Neural cell (in vitro differentiated cells): ENCODE measurements around the gene SLC27A5. TPM values are rescaled to one million over a fixed set of nuclear protein-coding genes. Genes with fewer than 3 reads are reported as not detected.

ENCODE experiments used
- H2AFZ ChIP-seq: fragments of 200-600, 300-800 bp; sonication (generic), shearing (Covaris generic); 2 replicates; pipeline ENCODE4 v1.6.0; 2014; ENCODE audit warnings: low read depth, mild to moderate bottlenecking, antibody characterized with exemption, low read length, moderate library complexity
- H3F3A ChIP-seq: fragments of 200-600 bp; shearing (Covaris generic); 2 replicates; pipeline ENCODE4 v1.6.1; 2016; ENCODE audit warnings: mild to moderate bottlenecking, moderate library complexity, mixed read lengths, antibody characterized with exemption, low read length; ENCODE audit not compliant: insufficient read depth, poor library complexity, severe bottlenecking
- H3K27ac ChIP-seq: fragments of 200-600, 300-800 bp; sonication (generic), shearing (Covaris generic); 2 replicates; pipeline ENCODE4 v1.5.1; 2014; ENCODE audit warnings: mild to moderate bottlenecking, low read length, moderate library complexity
- H3K27me3 ChIP-seq: fragments of 300-800, 200-600 bp; sonication (generic), shearing (Covaris generic); 2 replicates; pipeline ENCODE4 v1.6.0; 2014; ENCODE audit warnings: mild to moderate bottlenecking, low read depth, low read length, moderate library complexity; ENCODE audit not compliant: insufficient read depth
- H3K36me3 ChIP-seq: fragments of 300-800, 200-600 bp; sonication (generic), shearing (Covaris generic); 2 replicates; pipeline ENCODE4 v1.5.1; 2014; ENCODE audit warnings: mild to moderate bottlenecking, antibody characterized with exemption, low read length, moderate library complexity; ENCODE audit not compliant: insufficient read depth
- H3K4me2 ChIP-seq: fragments of 300-800, 200-600 bp; sonication (generic), shearing (Covaris generic); 2 replicates; pipeline ENCODE4 v1.6.0; 2014; ENCODE audit warnings: mild to moderate bottlenecking, low read length
- H3K4me3 ChIP-seq: fragments of 300-800, 200-600 bp; sonication (generic), shearing (Covaris generic); 2 replicates; pipeline ENCODE4 v1.5.1; 2014; ENCODE audit warnings: mild to moderate bottlenecking, low read length, moderate library complexity
- H3K79me2 ChIP-seq: fragments of 200-600 bp; shearing (Covaris generic); replicated peaks from 2 replicates; pipeline ENCODE4 v1.6.0; 2014; ENCODE audit warnings: mild to moderate bottlenecking, low read length, moderate library complexity; ENCODE audit not compliant: insufficient read depth
- H3K9ac ChIP-seq: fragments of 300-800, 200-600 bp; sonication (generic), shearing (Covaris generic); 2 replicates; pipeline ENCODE4 v1.6.1; 2016; ENCODE audit warnings: mild to moderate bottlenecking, low read length, mixed read lengths
- H3K9me2 ChIP-seq: fragments of 200-600 bp; shearing (Covaris generic); 2 replicates; pipeline ENCODE4 v1.6.1; 2016; ENCODE audit warnings: mild to moderate bottlenecking, low read length, mixed read lengths; ENCODE audit not compliant: insufficient read depth
- H3K9me3 ChIP-seq: fragments of 200-600, 300-800 bp; sonication (generic), shearing (Covaris generic); 2 replicates; pipeline ENCODE4 v1.6.1; 2016; ENCODE audit warnings: mild to moderate bottlenecking, mixed run types, low read length, moderate library complexity, mixed read lengths
- H4K20me1 ChIP-seq: fragments of 200-600 bp; shearing (Covaris generic); 2 replicates; pipeline ENCODE4 v1.6.1; 2016; ENCODE audit warnings: mild to moderate bottlenecking, mixed run types; ENCODE audit not compliant: insufficient read depth
- EP300 ChIP-seq: fragments of 450-650 bp; conservative IDR thresholded peaks from 2 replicates; pipeline ENCODE4 v1.6.1; 2014; ENCODE audit warnings: antibody characterized with exemption, mild to moderate bottlenecking, moderate library complexity; ENCODE audit not compliant: poor library complexity, severe bottlenecking
- EZH2 ChIP-seq: fragments of 200-600, 300-800 bp; shearing (Covaris generic), sonication (generic); IDR thresholded peaks from 2 replicates; pipeline ENCODE4 v1.6.1; 2014; ENCODE audit warnings: antibody characterized with exemption, low read length, borderline replicate concordance, mild to moderate bottlenecking; ENCODE audit not compliant: insufficient read depth, poor library complexity, severe bottlenecking
- MXI1 ChIP-seq: fragments of 450-650 bp; conservative IDR thresholded peaks from 2 replicates; pipeline ENCODE4 v1.6.1; 2014; ENCODE audit warnings: antibody characterized with exemption, mild to moderate bottlenecking; ENCODE audit not compliant: poor library complexity, severe bottlenecking
- POLR2AphosphoS5 ChIP-seq: IDR thresholded peaks from 2 replicates; pipeline ENCODE4 v1.6.1; 2012
- RAD21 ChIP-seq: fragments of 450-650 bp; conservative IDR thresholded peaks from 2 replicates; pipeline ENCODE4 v1.6.1; 2014; ENCODE audit warnings: antibody characterized with exemption, mild to moderate bottlenecking, moderate library complexity
- SMC3 ChIP-seq: fragments of 450-650 bp; conservative IDR thresholded peaks from 2 replicates; pipeline ENCODE4 v1.6.1; 2014; ENCODE audit warnings: antibody characterized with exemption, mild to moderate bottlenecking, moderate library complexity; ENCODE audit not compliant: poor library complexity
- TAF1 ChIP-seq: IDR thresholded peaks from 2 replicates; pipeline ENCODE4 v1.6.1; 2012; ENCODE audit warnings: low read depth
- polyA plus RNA-seq: library from polyadenylated mRNA; depleted of rRNA; stranded (reverse); fragments of >200 nt; gene quantifications from 2 replicates; pipeline ENCODE4 v1.2.3, GENCODE V29; 2014
- TF ChIP-seq, protein P1 (sequence below): IDR thresholded peaks from 2 replicates; pipeline ENCODE4 v1.6.1; 2012; ENCODE audit warnings: borderline replicate concordance
- TF ChIP-seq, protein P2 (sequence below): fragments of 450-650 bp; IDR thresholded peaks from 2 replicates; pipeline ENCODE4 v1.5.1; 2014; ENCODE audit warnings: antibody characterized with exemption, mild to moderate bottlenecking, moderate library complexity; ENCODE audit not compliant: poor library complexity, severe bottlenecking

SLC27A5 gene
- polyA plus RNA-seq, 1 donor from 2014 or later = 14.9 TPM

DNA sequence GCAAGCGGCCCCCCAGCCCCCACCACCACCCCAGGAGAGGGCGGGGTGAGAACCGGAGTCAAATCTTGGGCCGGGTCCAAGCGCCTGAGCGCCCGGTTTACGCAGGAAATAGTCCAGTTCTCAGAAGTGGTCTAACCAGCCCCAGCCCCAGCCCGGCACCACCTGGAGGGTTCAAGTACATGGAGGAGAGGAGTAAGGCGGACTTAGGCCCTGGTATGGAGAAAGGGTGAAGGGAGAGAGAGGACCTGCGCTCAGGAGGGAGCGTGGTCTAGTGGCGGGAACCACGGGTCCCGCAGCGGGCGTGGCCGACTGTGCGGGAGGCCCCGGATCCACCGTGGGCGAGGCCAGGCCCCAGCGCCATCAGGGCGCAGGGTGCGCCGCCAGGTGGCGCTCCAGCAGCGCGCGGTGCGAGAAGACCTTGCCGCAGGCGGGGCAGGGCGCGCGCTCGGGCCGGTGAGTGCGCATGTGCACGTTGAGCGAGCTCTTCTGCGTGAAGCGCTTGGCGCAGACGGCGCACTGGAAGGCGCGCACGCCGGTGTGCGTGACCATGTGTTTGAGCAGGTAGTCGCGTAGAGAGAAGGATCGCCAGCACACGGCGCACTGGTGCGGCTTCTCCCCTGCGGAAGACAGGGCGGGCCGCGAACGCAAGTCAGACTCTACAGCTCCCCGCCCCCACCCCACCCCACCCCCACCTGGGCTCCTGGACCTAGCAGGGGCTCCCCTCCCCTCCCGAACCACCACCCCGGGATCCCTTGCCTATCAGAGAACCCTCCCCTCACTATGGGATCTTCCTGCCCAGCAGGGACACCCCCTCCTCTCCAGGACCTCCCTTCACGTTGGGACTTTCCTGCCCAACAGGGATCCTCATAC, 2.1 kb upstream of the SLC27A5 start:
- Histone ChIP-seq H2AFZ (no peak overlapping the region), H3K4me2 (no peak overlapping the region), H3K9ac (peak overlapping the region; percentile 23), H3F3A (peaks cover under 1% of the 10 kb centered on the region), H3K79me2 (peaks cover 13% of the 10 kb centered on the region), H3K4me3 (peak overlapping the region; percentile 40), H4K20me1 (no peaks in the 10 kb centered on the region), H3K9me3 (no peaks in the 10 kb centered on the region), H3K9me2 (no peaks in the 10 kb centered on the region), H3K36me3 (no peaks in the 10 kb centered on the region), H3K27me3 (no peaks in the 10 kb centered on the region), H3K27ac (peak overlapping the region; percentile 15)
- no peak for TF ChIP-seq TAF1
- TF ChIP-seq MXI1 = peak; percentile 68
- TF ChIP-seq, protein P1, sequence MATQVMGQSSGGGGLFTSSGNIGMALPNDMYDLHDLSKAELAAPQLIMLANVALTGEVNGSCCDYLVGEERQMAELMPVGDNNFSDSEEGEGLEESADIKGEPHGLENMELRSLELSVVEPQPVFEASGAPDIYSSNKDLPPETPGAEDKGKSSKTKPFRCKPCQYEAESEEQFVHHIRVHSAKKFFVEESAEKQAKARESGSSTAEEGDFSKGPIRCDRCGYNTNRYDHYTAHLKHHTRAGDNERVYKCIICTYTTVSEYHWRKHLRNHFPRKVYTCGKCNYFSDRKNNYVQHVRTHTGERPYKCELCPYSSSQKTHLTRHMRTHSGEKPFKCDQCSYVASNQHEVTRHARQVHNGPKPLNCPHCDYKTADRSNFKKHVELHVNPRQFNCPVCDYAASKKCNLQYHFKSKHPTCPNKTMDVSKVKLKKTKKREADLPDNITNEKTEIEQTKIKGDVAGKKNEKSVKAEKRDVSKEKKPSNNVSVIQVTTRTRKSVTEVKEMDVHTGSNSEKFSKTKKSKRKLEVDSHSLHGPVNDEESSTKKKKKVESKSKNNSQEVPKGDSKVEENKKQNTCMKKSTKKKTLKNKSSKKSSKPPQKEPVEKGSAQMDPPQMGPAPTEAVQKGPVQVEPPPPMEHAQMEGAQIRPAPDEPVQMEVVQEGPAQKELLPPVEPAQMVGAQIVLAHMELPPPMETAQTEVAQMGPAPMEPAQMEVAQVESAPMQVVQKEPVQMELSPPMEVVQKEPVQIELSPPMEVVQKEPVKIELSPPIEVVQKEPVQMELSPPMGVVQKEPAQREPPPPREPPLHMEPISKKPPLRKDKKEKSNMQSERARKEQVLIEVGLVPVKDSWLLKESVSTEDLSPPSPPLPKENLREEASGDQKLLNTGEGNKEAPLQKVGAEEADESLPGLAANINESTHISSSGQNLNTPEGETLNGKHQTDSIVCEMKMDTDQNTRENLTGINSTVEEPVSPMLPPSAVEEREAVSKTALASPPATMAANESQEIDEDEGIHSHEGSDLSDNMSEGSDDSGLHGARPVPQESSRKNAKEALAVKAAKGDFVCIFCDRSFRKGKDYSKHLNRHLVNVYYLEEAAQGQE = no peak
- TF ChIP-seq SMC3 = peak; percentile 79
- TF ChIP-seq, protein P2, sequence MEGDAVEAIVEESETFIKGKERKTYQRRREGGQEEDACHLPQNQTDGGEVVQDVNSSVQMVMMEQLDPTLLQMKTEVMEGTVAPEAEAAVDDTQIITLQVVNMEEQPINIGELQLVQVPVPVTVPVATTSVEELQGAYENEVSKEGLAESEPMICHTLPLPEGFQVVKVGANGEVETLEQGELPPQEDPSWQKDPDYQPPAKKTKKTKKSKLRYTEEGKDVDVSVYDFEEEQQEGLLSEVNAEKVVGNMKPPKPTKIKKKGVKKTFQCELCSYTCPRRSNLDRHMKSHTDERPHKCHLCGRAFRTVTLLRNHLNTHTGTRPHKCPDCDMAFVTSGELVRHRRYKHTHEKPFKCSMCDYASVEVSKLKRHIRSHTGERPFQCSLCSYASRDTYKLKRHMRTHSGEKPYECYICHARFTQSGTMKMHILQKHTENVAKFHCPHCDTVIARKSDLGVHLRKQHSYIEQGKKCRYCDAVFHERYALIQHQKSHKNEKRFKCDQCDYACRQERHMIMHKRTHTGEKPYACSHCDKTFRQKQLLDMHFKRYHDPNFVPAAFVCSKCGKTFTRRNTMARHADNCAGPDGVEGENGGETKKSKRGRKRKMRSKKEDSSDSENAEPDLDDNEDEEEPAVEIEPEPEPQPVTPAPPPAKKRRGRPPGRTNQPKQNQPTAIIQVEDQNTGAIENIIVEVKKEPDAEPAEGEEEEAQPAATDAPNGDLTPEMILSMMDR = peak; percentile 92
- TF ChIP-seq EZH2 = no peak
- TF ChIP-seq POLR2AphosphoS5 = peak; percentile 64
- TF ChIP-seq EP300 = no peak
- peak; percentile 78 for TF ChIP-seq RAD21

DNA sequence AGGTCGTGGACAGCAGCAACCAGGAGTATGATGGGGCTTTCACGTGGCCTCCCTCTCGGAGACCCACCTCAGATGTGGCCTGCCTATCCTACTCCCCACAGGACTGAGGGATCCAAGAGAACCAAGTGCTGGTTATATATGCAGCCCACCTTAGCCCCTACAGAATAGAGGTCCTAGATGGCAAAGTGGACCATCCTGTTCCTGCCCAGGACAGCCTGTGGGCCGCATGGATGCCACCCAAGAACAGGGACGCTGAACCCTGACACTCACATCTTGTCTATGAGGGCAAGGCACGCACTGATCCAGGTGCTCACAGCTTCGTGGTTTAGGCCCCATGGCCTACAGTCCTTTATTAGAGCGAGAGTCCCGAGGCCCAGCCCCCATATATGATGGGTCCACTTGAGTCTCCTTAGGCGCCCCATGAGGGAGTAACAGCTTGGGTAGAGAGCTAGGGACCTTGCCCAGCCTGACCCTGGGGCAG, 1.5 kb upstream of the SLC27A5 start:
- Histone ChIP-seq H3K9me3 (no peaks in the 10 kb centered on the region), H3F3A (no peaks in the 10 kb centered on the region), H2AFZ (no peak overlapping the region), H3K4me2 (no peak overlapping the region), H3K4me3 (no peak overlapping the region), H4K20me1 (no peaks in the 10 kb centered on the region), H3K27ac (peak overlapping the region; percentile 15), H3K36me3 (no peaks in the 10 kb centered on the region), H3K79me2 (peaks cover 8% of the 10 kb centered on the region), H3K27me3 (no peaks in the 10 kb centered on the region), H3K9me2 (no peaks in the 10 kb centered on the region), H3K9ac (no peak overlapping the region)
- TF ChIP-seq SMC3 = no peak
- TF ChIP-seq, protein P2 = no peak
- TF ChIP-seq, protein P1 = no peak
- no peak for TF ChIP-seq TAF1
- no peak for TF ChIP-seq EP300
- no peak for TF ChIP-seq MXI1
- TF ChIP-seq POLR2AphosphoS5 = no peak
- TF ChIP-seq EZH2 = no peak
- TF ChIP-seq RAD21 = no peak
